Mesothelial cell of epicardium (in vitro differentiated cells): Measurements from ENCODE around the gene GPX3. TPM values are rescaled to one million over a fixed set of nuclear protein-coding genes. Genes with fewer than 3 reads are reported as not detected.

Source experiments
- DNase-seq, 2 experiments: peaks; one replicate each; pipeline ENCODE4 v3.0.0; 2021; ENCODE audit warnings: low spot score in 2 of 2; ENCODE audit not compliant: unreplicated experiment in 2 of 2
- H3K27ac Mint-ChIP-seq: 2 replicates; pipeline ENCODE4 v1.8.0; 2021; ENCODE audit warnings: mixed read lengths
- H3K27me3 Mint-ChIP-seq: 2 replicates; pipeline ENCODE4 v1.8.0; 2021; ENCODE audit warnings: low read depth, mixed read lengths
- H3K36me3 Mint-ChIP-seq: 2 replicates; pipeline ENCODE4 v1.8.0; 2021; ENCODE audit warnings: mixed read lengths
- H3K4me1 Mint-ChIP-seq: 2 replicates; pipeline ENCODE4 v1.8.0; 2021; ENCODE audit warnings: mixed read lengths
- H3K4me3 Mint-ChIP-seq: 2 replicates; pipeline ENCODE4 v1.8.0; 2021; ENCODE audit warnings: mild to moderate bottlenecking, moderate library complexity, mixed read lengths
- H3K9me3 Mint-ChIP-seq: 2 replicates; pipeline ENCODE4 v1.8.0; 2021; ENCODE audit warnings: mixed read lengths
- total RNA-seq: library from RNA; stranded (reverse); gene quantifications from 3 replicates; pipeline ENCODE4 v1.2.1, GENCODE V29; 2021
- TF ChIP-seq, protein P1 (sequence below): fragments of 200-600 bp; sonication (generic); IDR thresholded peaks from one replicate; pipeline ENCODE4 v1.5.0; 2021; ENCODE audit warnings: antibody characterized with exemption; ENCODE audit not compliant: unreplicated experiment

The GPX3 gene
- total RNA-seq, 1 donor from 2014 or later: 2.0 TPM

DNA sequence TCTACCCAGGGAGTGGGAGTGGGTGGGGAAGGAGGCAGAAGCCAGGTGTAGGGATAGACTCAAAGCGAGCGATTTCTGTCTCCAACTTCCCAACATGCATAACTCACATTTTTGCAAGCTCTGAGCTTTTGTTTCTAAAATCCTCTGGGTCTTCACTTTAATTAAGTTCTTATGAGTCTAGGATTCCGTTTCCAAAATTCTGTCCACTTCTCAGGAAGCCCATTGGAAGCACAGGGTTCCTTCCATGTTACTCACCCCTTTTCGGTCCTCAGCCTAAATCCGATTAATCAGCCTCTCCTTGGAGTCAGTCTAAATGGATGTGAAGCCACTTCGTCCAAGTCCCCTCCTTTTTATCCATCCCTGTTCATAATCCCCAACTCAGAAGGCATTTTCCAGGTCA lies 1.4 kb downstream of the GPX3 start:
- Mint-ChIP-seq H3K27me3 (peaks cover 17% of the 10 kb centered on the region), H3K4me3 (peak overlapping the region; percentile 30), H3K9me3 (no peaks in the 10 kb centered on the region), H3K4me1 (peaks cover 7% of the 10 kb centered on the region), H3K27ac (no peak overlapping the region), H3K36me3 (no peaks in the 10 kb centered on the region)
- no peak for DNase-seq
- TF ChIP-seq, protein P1, sequence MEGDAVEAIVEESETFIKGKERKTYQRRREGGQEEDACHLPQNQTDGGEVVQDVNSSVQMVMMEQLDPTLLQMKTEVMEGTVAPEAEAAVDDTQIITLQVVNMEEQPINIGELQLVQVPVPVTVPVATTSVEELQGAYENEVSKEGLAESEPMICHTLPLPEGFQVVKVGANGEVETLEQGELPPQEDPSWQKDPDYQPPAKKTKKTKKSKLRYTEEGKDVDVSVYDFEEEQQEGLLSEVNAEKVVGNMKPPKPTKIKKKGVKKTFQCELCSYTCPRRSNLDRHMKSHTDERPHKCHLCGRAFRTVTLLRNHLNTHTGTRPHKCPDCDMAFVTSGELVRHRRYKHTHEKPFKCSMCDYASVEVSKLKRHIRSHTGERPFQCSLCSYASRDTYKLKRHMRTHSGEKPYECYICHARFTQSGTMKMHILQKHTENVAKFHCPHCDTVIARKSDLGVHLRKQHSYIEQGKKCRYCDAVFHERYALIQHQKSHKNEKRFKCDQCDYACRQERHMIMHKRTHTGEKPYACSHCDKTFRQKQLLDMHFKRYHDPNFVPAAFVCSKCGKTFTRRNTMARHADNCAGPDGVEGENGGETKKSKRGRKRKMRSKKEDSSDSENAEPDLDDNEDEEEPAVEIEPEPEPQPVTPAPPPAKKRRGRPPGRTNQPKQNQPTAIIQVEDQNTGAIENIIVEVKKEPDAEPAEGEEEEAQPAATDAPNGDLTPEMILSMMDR: no peak

DNA sequence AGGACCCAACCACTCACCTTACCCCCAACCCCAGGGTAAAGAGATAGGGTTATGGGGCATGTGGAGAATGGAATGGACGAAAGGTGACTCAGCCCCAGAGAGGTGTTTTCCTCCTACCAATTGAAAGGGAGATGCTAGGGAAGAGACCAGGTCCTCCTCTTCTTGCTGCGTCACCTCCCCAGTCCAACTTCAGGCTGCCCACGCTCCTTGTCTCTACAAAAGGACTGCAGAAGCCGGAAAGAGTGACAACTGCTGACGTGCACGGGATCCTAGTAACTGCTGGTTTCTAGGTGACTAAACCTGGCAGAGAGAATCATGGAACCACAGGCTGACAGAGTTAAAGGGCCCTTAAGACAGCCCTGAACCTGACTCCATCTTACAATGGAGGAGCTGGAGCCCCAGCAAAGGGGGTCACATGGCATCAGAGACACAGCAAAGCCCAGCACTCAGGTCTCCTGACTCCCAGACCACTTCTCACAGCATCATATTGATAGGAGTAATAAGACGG lies 2.2 kb downstream of the GPX3 start:
- Mint-ChIP-seq H3K27ac (no peak overlapping the region), H3K4me1 (peaks cover 7% of the 10 kb centered on the region), H3K27me3 (peaks cover 14% of the 10 kb centered on the region), H3K4me3 (peak overlapping the region; percentile 4), H3K36me3 (no peaks in the 10 kb centered on the region), H3K9me3 (no peaks in the 10 kb centered on the region)
- no peak for DNase-seq
- TF ChIP-seq, protein P1: no peak

DNA sequence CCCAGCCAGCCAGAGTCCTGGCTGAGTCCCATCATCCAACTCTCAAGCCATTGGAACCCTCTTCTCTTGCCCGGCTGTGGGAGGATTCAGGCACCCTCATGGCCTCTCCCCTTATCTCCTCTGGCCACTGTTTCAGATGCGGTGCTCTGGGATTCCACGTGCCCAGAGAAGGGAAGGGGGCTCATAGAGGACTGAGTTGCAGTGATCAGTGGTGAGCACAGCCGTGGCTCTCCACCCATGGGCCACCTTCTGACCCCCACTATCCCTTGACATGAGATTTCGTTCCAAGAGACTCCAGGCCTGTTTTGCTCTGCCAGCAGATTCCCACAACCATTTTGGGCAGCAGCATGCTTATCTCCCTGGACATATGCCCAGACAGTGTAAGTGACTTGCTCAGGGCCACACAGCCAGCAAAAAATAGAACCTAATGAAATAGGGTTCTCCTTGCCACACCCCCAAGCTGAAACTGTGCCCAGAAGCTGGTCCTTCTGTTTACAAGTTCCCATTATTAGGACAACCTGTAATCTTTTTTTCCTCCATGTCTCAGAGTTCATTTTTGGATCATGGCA lies 2.7 kb downstream of the GPX3 start:
- no peak for DNase-seq
- H3K27me3 Mint-ChIP-seq: peaks cover 12% of the 10 kb centered on the region
- TF ChIP-seq, protein P1: no peak
- peaks cover 2% of the 10 kb centered on the region for H3K36me3 Mint-ChIP-seq
- H3K27ac Mint-ChIP-seq: no peak overlapping the region
- H3K4me1 Mint-ChIP-seq: peaks cover 7% of the 10 kb centered on the region
- H3K4me3 Mint-ChIP-seq: no peak overlapping the region
- H3K9me3 Mint-ChIP-seq: no peaks in the 10 kb centered on the region

DNA sequence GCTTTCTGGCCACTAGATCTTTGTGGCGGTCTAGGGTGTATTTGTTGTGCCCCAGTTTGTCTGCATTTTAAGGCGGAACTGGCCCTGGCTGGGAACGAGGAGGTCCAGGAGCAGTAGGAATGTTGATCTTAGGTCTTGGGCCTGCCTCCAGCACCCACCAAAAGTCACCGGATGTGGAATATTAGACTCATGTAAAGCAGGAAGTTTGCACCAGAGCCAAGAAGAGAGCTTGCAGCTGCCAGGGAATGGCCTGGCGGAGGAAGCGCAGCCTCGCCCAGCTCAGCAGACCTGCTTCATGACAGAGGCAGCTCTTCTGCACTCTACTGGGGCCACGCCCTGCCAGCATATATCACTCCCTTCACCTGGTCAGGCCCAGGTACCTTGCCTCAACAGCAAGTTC lies 3.3 kb downstream of the GPX3 start:
- peaks cover 12% of the 10 kb centered on the region for H3K27me3 Mint-ChIP-seq
- TF ChIP-seq, protein P1: no peak
- H3K4me1 Mint-ChIP-seq: peaks cover 7% of the 10 kb centered on the region
- H3K36me3 Mint-ChIP-seq: peaks cover 5% of the 10 kb centered on the region
- H3K27ac Mint-ChIP-seq: no peak overlapping the region
- no peaks in the 10 kb centered on the region for H3K9me3 Mint-ChIP-seq
- DNase-seq: no peak
- no peak overlapping the region for H3K4me3 Mint-ChIP-seq

DNA sequence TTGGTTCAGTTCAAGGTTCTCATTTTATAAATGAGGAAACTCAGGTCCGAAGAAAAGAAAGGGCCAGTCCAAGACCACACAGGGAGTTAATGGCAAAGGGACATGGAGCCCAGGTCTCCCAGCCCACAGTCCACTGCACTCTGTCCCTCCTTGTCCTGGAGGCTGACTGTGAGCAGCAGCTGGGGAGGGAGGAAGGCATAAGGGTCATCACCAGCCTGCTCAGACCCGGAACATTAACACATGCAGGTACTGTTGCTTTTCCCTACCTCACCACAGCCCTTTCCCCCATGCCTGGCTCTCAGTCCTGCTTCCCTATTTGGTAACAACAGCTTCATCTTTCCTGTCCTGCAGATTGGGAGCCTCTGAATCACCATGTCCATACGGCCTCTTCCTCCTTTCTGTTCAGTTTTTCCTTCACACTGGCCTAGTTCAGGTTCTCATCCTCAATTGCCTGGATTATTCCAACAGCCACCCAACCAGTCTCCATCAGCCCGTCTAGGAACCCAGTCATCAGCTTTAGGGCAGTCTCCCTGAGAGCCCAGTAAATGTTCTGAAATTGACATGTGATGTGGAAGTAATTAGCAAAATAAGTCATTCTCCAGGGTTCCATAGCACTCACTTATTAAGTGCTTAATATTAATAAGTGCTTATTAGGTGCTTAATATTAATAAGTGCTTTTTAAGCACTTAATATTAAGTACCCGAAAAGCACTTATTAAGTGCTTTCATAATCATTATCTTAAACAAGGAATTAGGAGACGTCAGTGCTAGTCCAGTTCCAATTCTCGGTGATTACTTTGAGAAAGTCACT lies 4.3 kb downstream of the GPX3 start:
- Mint-ChIP-seq H3K27ac (no peak overlapping the region), H3K9me3 (no peaks in the 10 kb centered on the region), H3K36me3 (peaks cover 8% of the 10 kb centered on the region), H3K4me1 (peaks cover 7% of the 10 kb centered on the region), H3K27me3 (peaks cover 12% of the 10 kb centered on the region), H3K4me3 (no peak overlapping the region)
- DNase-seq: no peak
- TF ChIP-seq, protein P1: no peak
